Astrocyte of the cerebellum (primary cell): ENCODE data around the gene CDS2.

Source experiments
- DNase-seq: peaks from one replicate; pipeline ENCODE4 v3.0.0-alpha.2; 2011; ENCODE audit warnings: low read depth
- H3K4me3 ChIP-seq: 2 replicates; pipeline ENCODE4 v1.5.1; 2011; ENCODE audit warnings: mild to moderate bottlenecking, low read depth, low read length, moderate library complexity
- CTCF ChIP-seq: IDR thresholded peaks from 2 replicates; pipeline ENCODE4 v1.5.1; 2012; ENCODE audit warnings: low read length, low read depth, moderate library complexity, mild to moderate bottlenecking; ENCODE audit errors: missing control alignments
- in situ Hi-C: cut with HindIII; loops from 2 replicates; pipeline ENCODE4 v1.10.0; 2017; ENCODE audit warnings: low sequenced_read_pairs

CDS2 gene

DNA sequence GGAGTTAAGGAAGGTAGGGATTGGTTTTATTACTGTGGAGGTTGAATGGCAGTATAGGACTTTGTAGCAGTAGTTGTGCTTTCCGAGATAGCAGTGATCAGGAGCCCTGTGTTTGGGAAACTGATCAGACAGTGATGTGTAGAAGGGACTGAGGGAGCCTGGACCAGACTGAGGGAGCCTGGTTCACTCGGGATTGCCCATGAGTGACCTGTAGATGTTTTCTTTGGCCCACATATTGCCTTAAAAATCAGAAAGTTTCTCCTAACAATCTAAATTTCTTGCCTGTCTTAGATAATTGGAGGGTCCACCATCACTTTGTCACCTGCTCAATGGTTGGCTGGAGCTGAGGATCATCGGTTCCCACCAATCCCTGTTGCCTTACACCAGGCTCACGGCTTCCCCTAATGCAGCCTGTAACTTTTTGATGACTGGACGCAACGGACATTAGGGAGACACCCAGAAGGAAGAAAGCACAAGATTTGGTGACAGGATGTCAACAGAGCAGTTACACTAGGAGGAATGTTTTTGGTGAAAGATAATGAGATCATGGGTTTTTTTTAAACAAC, 1.1 kb downstream of the CDS2 start:
- peak overlapping the region; percentile 77 for H3K4me3 ChIP-seq
- in situ Hi-C loops, result no loop called here
- TF ChIP-seq CTCF, result no peak
- no peak for DNase-seq

GRCh38 chr20:5128886-5129285, 2.1 kb downstream of the CDS2 start:
- H3K4me3 ChIP-seq, result no peak overlapping the region
- TF ChIP-seq CTCF, result no peak
- in situ Hi-C loops, result no loop called here
- no peak for DNase-seq

- DNase-seq, result no peak
- H3K4me3 ChIP-seq, result no peak overlapping the region
- TF ChIP-seq CTCF, result no peak
- in situ Hi-C loops, result no loop called here
Observed at GRCh38 chr20:5131502-5131901, 4.7 kb downstream of the CDS2 start.

GRCh38 chr20:5133998-5134397, 7.2 kb downstream of the CDS2 start:
- no peak for DNase-seq
- no peak overlapping the region for H3K4me3 ChIP-seq
- in situ Hi-C loops, result no loop called here
- no peak for TF ChIP-seq CTCF

- DNase-seq, result no peak
- H3K4me3 ChIP-seq, result no peak overlapping the region
- TF ChIP-seq CTCF, result no peak
- in situ Hi-C loops, result no loop called here
Observed at GRCh38 chr20:5135363-5136012, 8.7 kb downstream of the CDS2 start.

DNA sequence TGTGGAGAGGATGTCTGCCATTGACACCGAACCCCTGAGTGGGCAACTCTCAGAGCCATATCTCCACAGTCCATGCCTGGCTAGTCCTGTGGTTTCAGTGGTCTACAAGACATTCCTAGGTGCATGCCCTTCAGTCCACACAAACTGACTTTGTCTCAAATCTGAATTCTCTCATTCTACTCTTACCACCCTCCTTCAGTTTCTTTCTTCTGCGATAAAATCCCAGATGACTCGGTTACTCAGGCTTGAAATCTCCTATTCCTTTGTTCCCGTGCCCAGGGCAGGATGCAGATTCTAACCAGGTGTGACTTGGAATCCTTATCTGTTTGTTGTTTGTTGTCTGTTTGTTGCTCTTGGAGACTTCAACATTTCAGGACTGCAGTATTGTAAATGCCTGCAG, 9.3 kb downstream of the CDS2 start:
- TF ChIP-seq CTCF, result no peak
- H3K4me3 ChIP-seq, result no peak overlapping the region
- DNase-seq, result no peak
- in situ Hi-C loops, result no loop called here
